ENCODE results near the gene MAT1A. TPM values are rescaled to one million over a fixed set of nuclear protein-coding genes. Genes with fewer than 3 reads are reported as not detected.
"Not testable (repeated sequence)": the region's sequence is repeated elsewhere in the genome, so short reads cannot be mapped to it uniquely, and the experiment has no call there.

MAT1A gene
- total and polyA plus RNA-seq, 2 of the 8 experiments (the other 6 are each of a cell fraction or from before 2014, with no cell fraction given): 4.1 to 6.4 TPM

GRCh38 chr10:80254726-80255125 is 34.7 kb downstream of the MAT1A start:
- H3K4me2 ChIP-seq (ENCODE audit: insufficient read depth in 1 of 2, low read depth in 2 of 2, low read length in 2 of 2); H3K9ac ChIP-seq (replicated peaks in 1 of 4; ENCODE audit: extremely low read depth in 1 of 4, low read depth in 3 of 4, low read length in 3 of 4); H2BK15ac ChIP-seq (ENCODE audit: low read length); H3K4me3 ChIP-seq (ENCODE audit: extremely low read depth in 1 of 4, insufficient read depth in 2 of 4, low read depth in 3 of 4, low read length in 4 of 4); CTCF ChIA-PET (ENCODE audit: partially characterized antibody); H3K4me1 ChIP-seq (replicated peaks in 1 of 4; ENCODE audit: control insufficient read depth in 3 of 4, insufficient read depth in 4 of 4, low read length in 3 of 4); H3K27me3 ChIP-seq (replicated peaks in 1 of 4; ENCODE audit: control insufficient read depth in 3 of 4, extremely low read depth in 1 of 4, insufficient read depth in 3 of 4, low read length in 3 of 4); H2BK12ac ChIP-seq (ENCODE audit: low read depth, low read length); H3K36me3 ChIP-seq (ENCODE audit: control insufficient read depth in 2 of 4, insufficient read depth in 4 of 4, low read length in 3 of 4); H3K4ac ChIP-seq (replicated peaks; ENCODE audit: insufficient read length, low read depth, low read length); H3K27ac ChIP-seq (ENCODE audit: low read depth, low read length); POLR2A ChIA-PET (ENCODE audit: partially characterized antibody); FAIRE-seq; H2BK5ac ChIP-seq (ENCODE audit: low read depth, low read length); H3K23me2 ChIP-seq (ENCODE audit: low read depth, low read length); H2BK120ac ChIP-seq (replicated peaks; ENCODE audit: low read depth, low read length); H3K14ac ChIP-seq (ENCODE audit: insufficient read length); H3K9me3 ChIP-seq (ENCODE audit: insufficient read depth in 2 of 2, low read depth in 1 of 2, low read length in 1 of 2); H4K8ac ChIP-seq (ENCODE audit: extremely low read depth, insufficient read depth, low read length); H2BK20ac ChIP-seq (ENCODE audit: low read length); H4K91ac ChIP-seq (replicated peaks; ENCODE audit: insufficient read length, low read length); H3K79me1 ChIP-seq (ENCODE audit: low read depth, low read length); H4K5ac ChIP-seq (ENCODE audit: insufficient read length, low read depth, low read length); H3K23ac ChIP-seq (ENCODE audit: insufficient read length); H3K56ac ChIP-seq (replicated peaks; ENCODE audit: insufficient read length, low read depth, low read length); H4K20me1 ChIP-seq (replicated peaks in 1 of 2; ENCODE audit: control insufficient read depth in 1 of 2, insufficient read depth in 2 of 2, low read length in 2 of 2); H2AFZ ChIP-seq (ENCODE audit: low read length); DNase-seq (ENCODE audit: low read depth in 1 of 2, low spot score in 2 of 2); H3K18ac ChIP-seq (ENCODE audit: extremely low read depth, low read length); H3K79me2 ChIP-seq (ENCODE audit: control insufficient read depth in 1 of 2, insufficient read depth in 2 of 2, low read length in 2 of 2); H2AK5ac ChIP-seq (ENCODE audit: low read depth, low read length): not testable (repeated sequence)
- WGBS, 2 experiments (ENCODE audit: extremely low coverage in 1 of 2, insufficient coverage in 1 of 2, insufficient read length in 1 of 2, insufficient replicate concordance in 2 of 2, low coverage in 1 of 2, low lambda C conversion rate in 2 of 2, missing lambda C conversion rate in 1 of 2): no CpG with 5 or more reads among the region's 2 CpGs

DNA sequence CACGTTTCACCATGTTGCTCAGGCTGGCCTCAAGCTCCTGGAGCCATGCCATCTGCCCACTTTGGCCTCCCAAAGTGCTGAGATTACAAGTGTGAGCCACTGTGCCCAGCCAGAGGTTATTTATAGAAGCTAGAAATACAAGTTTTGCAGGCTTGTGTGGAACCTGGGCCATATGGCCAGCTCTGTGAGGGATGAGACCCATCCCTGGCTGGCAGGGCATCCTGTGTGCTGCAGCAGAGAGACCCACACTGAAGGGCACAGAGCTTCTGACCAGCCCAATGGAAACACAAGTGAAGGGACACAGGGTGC is 35.5 kb downstream of the MAT1A start:
- H3K18ac ChIP-seq (ENCODE audit: extremely low read depth, low read length); DNase-seq (ENCODE audit: low read depth in 1 of 2, low spot score in 2 of 2); H3K4me1 ChIP-seq (replicated peaks in 1 of 4; ENCODE audit: control insufficient read depth in 3 of 4, insufficient read depth in 4 of 4, low read length in 3 of 4); FAIRE-seq; H3K27ac ChIP-seq (ENCODE audit: low read depth, low read length); H3K36me3 ChIP-seq (ENCODE audit: control insufficient read depth in 2 of 4, insufficient read depth in 4 of 4, low read length in 3 of 4); H3K27me3 ChIP-seq (replicated peaks in 1 of 4; ENCODE audit: control insufficient read depth in 3 of 4, extremely low read depth in 1 of 4, insufficient read depth in 3 of 4, low read length in 3 of 4); H2BK5ac ChIP-seq (ENCODE audit: low read depth, low read length); H2AFZ ChIP-seq (ENCODE audit: low read length); H4K8ac ChIP-seq (ENCODE audit: extremely low read depth, insufficient read depth, low read length); H3K14ac ChIP-seq (ENCODE audit: insufficient read length); H3K23me2 ChIP-seq (ENCODE audit: low read depth, low read length); H3K4me2 ChIP-seq (ENCODE audit: insufficient read depth in 1 of 2, low read depth in 2 of 2, low read length in 2 of 2); H4K91ac ChIP-seq (replicated peaks; ENCODE audit: insufficient read length, low read length); POLR2A ChIA-PET (ENCODE audit: partially characterized antibody); H3K9ac ChIP-seq (replicated peaks in 1 of 4; ENCODE audit: extremely low read depth in 1 of 4, low read depth in 3 of 4, low read length in 3 of 4); H4K5ac ChIP-seq (ENCODE audit: insufficient read length, low read depth, low read length); H3K79me2 ChIP-seq (ENCODE audit: control insufficient read depth in 1 of 2, insufficient read depth in 2 of 2, low read length in 2 of 2); H2BK12ac ChIP-seq (ENCODE audit: low read depth, low read length); H3K4me3 ChIP-seq (ENCODE audit: extremely low read depth in 1 of 4, insufficient read depth in 2 of 4, low read depth in 3 of 4, low read length in 4 of 4); H3K9me3 ChIP-seq (ENCODE audit: insufficient read depth in 2 of 2, low read depth in 1 of 2, low read length in 1 of 2); H2BK15ac ChIP-seq (ENCODE audit: low read length); H3K56ac ChIP-seq (replicated peaks; ENCODE audit: insufficient read length, low read depth, low read length); H4K20me1 ChIP-seq (replicated peaks in 1 of 2; ENCODE audit: control insufficient read depth in 1 of 2, insufficient read depth in 2 of 2, low read length in 2 of 2); H3K23ac ChIP-seq (ENCODE audit: insufficient read length); CTCF ChIA-PET (ENCODE audit: partially characterized antibody); H3K4ac ChIP-seq (replicated peaks; ENCODE audit: insufficient read length, low read depth, low read length); H3K79me1 ChIP-seq (ENCODE audit: low read depth, low read length); H2AK5ac ChIP-seq (ENCODE audit: low read depth, low read length); H2BK20ac ChIP-seq (ENCODE audit: low read length); H2BK120ac ChIP-seq (replicated peaks; ENCODE audit: low read depth, low read length): not testable (repeated sequence)
- WGBS, 2 experiments (ENCODE audit: extremely low coverage in 1 of 2, insufficient coverage in 1 of 2, insufficient read length in 1 of 2, insufficient replicate concordance in 2 of 2, low coverage in 1 of 2, low lambda C conversion rate in 2 of 2, missing lambda C conversion rate in 1 of 2): 100% methylated on average over 1 of the region's 1 CpG; no CpG with 5 or more reads in 1 of the 2 experiments
